ENCODE data around the gene RASSF4.

DNA sequence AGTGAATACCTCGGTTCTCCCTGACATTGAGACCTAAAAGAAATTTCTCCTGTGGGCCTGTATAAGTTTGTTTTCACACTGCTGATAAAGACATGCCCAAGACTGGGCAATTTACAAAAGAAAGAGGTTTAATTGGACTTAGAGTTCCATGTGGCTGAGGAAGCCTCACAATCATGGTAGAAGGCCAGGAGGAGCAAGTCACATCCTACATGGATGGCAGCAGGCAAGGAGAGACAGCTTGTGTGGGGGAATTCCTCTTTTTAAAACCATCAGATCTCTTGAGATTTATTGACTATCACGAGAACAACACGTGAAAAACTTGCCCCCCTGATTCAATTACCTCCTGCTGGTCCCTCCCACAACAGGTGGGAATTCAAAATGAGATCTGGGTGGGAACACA lies 41.8 kb upstream of the RASSF4 start:
- TF ChIP-seq, protein P1, sequence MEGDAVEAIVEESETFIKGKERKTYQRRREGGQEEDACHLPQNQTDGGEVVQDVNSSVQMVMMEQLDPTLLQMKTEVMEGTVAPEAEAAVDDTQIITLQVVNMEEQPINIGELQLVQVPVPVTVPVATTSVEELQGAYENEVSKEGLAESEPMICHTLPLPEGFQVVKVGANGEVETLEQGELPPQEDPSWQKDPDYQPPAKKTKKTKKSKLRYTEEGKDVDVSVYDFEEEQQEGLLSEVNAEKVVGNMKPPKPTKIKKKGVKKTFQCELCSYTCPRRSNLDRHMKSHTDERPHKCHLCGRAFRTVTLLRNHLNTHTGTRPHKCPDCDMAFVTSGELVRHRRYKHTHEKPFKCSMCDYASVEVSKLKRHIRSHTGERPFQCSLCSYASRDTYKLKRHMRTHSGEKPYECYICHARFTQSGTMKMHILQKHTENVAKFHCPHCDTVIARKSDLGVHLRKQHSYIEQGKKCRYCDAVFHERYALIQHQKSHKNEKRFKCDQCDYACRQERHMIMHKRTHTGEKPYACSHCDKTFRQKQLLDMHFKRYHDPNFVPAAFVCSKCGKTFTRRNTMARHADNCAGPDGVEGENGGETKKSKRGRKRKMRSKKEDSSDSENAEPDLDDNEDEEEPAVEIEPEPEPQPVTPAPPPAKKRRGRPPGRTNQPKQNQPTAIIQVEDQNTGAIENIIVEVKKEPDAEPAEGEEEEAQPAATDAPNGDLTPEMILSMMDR (optimal IDR thresholded peaks at IDR 0.05 in 1 of 3, IDR thresholded peaks at IDR 0.05 in 1 of 3, conservative IDR thresholded peaks at IDR 0.05 in 1 of 3; ENCODE audit: extremely low read depth in 1 of 3, insufficient read depth in 2 of 3, low read length in 3 of 3): no peak
- TF ChIP-seq EZH2 (IDR thresholded peaks at IDR 0.05; ENCODE audit: low read length): no peak
